Cardiac septum (tissue), 1 donor: ENCODE measurements around the gene PTGFRN. TPM values are rescaled to one million over a fixed set of nuclear protein-coding genes. Genes with fewer than 3 reads are reported as not detected.
"Not testable (repeated sequence)": the region's sequence is repeated elsewhere in the genome, so short reads cannot be mapped to it uniquely, and the experiment has no call there.

ENCODE experiments used
- DNase-seq: peaks from one replicate; pipeline ENCODE4 v3.0.0-alpha.2; 2020; ENCODE audit warnings: low spot score
- intact Hi-C: fragments of 100-400 bp; cut with DNase I; formaldehyde crosslinking; loops from one replicate; pipeline ENCODE4 v1.14.0; 2022
- total RNA-seq: library from RNA; stranded (reverse); fragmentation: NEBNext Ultra II Directional; extraction: Animal tissue kit (Norgen Biotek cat#: 25700); gene quantifications from one replicate; pipeline ENCODE4 v1.2.1, GENCODE V29; 2021
- donor health status: DM: no; HTN: no; CAD: no.

The PTGFRN gene
- total RNA-seq, 1 donor from 2014 or later = 216 TPM

- no peak for DNase-seq
- intact Hi-C loops = no loop called here
Observed at GRCh38 chr1:116934586-116935207, 25.0 kb downstream of the PTGFRN start.

- DNase-seq = no peak
- intact Hi-C loops = no loop called here
Observed at GRCh38 chr1:116938216-116938615, 28.5 kb downstream of the PTGFRN start.

DNA sequence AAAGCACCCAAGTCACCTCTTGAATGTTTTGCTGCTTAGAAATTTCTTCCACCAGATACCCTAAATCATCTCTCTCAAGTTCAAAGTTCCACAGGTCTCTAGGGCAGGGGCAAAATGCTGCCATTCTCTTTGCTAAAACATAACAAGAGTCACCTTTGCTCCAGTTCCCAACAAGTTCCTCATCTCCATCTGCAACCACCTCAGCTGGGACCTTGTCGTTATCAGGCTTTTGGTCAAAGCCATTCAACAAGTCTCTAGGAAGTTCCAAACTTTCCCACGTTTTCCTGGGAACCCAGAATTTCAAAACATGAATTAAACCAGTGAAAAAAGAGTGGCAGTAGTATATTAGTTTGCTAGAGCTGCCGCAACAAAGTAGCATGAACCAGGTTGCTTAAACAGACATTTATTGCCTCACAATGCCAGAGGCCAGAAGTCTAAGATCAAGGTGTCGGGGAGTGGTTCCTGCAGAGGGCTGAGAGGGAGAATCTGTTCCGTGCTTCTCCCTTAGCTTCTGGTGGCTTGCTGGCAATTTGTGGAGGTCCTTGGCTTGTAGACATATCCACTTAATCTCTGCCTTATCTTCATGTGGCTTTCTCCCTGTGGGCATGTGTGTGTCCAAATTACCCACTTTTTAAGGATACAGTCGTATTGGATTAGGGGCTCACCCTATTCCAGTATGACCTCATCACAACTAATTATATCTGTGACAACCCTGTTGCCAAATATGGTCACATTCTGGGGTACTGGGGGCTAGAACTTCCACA is 30.2 kb downstream of the PTGFRN start:
- intact Hi-C loops = not testable (repeated sequence)

DNA sequence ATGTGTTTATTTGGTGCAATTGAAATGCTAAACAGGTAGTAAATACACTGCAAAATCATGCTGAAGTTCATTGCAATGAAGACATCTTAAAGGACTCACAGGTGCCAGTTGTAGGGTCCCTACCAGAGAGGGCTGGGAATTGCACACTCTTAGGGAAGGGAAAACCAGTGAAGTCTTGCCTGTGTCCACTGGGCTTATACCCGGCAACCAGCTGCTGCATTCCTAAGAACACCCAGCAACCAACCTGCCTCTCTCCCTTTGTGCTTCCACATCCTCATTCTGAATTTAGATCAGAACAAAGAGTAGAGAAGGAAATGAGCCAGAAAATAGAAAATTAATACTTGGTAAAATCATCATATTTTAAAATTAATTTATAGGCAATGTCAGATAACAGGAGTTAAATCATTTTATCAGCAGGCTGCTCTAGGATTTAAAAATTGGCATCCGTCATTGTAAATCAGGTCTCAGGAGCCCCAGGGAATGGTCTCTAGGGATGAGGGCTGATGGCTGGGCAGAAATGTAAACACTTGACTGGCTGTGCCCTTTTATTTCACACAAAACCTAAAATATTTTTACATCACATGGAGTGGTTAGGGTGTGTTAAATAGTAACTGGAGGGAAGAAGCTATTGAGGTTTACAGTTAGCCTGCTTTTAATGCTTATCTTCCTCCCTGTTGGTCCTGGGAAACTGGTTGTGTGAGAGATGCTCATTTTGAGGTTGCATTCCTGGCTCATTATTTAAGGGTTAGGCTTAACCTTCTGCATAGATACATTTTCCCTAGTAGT is 31.3 kb downstream of the PTGFRN start:
- DNase-seq = no peak
- intact Hi-C loops = no loop called here

More for the DNA sequence above, 30.2 kb downstream of the PTGFRN start:
- not testable (repeated sequence) for DNase-seq

GRCh38 chr1:116941670-116942069 is 32.0 kb downstream of the PTGFRN start:
- DNase-seq = no peak
- intact Hi-C loops = no loop called here

DNA sequence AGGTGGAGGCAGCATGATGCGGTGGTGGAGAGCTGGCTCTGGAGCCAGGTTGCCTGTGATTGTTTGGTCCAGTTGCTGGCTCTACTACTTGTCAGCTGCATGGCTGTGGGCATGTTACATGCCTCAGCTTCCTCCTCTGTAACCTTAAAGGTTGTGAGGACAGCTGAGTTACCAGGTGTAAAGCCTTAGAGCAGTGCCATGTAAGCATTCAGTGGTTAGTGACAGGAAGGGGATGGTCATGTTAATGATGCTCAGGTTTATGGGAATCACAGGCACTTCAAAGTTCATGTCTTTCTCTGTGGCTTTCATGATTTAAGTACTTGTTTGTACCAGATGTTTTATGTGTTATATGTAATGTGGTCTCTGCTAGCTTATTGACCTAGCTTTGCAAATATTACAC is 32.6 kb downstream of the PTGFRN start:
- intact Hi-C loops = no loop called here
- no peak for DNase-seq

DNA sequence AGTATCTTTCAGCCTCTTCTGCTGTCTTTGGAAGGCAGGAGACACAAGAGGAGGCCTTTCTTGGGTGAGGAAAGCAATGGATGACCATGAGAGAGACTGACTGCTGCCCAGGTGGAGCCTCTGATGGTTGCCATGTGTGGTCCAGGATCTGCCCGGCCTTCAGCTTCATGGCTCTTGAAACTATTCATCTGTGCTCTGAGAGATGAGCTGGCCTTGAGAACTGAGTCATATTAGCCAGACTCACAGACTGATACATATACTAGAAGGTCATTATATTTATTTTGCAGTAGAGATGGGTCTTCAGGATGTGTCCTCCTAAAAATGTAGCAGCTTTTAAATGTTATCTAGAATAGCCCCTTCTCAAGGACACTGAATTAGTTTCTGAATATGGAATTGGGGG is 33.7 kb downstream of the PTGFRN start:
- DNase-seq = no peak
- intact Hi-C loops = no loop called here

DNA sequence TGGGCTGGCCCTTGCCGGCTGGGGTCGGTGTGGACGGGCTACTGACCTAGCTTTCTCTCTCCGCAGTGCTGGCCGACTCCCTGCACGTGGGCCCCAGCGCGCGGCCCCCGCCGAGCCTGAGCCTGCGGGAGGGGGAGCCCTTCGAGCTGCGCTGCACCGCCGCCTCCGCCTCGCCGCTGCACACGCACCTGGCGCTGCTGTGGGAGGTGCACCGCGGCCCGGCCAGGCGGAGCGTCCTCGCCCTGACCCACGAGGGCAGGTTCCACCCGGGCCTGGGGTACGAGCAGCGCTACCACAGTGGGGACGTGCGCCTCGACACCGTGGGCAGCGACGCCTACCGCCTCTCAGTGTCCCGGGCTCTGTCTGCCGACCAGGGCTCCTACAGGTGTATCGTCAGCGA is 34.9 kb downstream of the PTGFRN start:
- intact Hi-C loops = no loop called here
- DNase-seq = no peak

- DNase-seq = no peak
- intact Hi-C loops = no loop called here
Observed at GRCh38 chr1:116945421-116945820, 35.7 kb downstream of the PTGFRN start.

GRCh38 chr1:116945996-116946395 is 36.3 kb downstream of the PTGFRN start:
- intact Hi-C loops = no loop called here
- no peak for DNase-seq

GRCh38 chr1:116947092-116947860 is 37.6 kb downstream of the PTGFRN start:
- no peak for DNase-seq
- intact Hi-C loops = no loop called here

DNA sequence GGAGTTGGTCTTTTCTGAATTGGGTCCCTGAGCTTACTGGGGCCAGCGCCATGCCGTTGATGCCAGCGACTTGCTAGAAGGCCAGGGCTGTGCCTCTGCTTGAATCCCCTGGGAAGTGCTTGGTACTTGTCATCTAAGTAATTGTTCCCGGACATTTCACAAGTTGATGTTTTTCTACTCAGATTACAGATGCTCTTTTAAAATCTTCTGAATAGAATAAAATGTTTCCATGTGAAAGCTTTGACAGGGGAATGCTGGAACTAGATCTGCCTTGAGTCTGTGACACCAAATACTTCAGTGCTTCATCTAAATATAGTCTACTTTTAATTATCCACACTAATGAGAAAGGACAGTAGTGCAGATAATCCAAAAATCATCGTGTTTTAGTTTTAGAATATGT is 38.3 kb downstream of the PTGFRN start:
- DNase-seq = no peak
- intact Hi-C loops = no loop called here

- intact Hi-C loops = no loop called here
- no peak for DNase-seq
Observed at GRCh38 chr1:116948642-116949041, 38.9 kb downstream of the PTGFRN start.

GRCh38 chr1:116949213-116949985 is 39.7 kb downstream of the PTGFRN start:
- DNase-seq = no peak
- intact Hi-C loops = no loop called here

GRCh38 chr1:116950517-116951199 is 40.9 kb downstream of the PTGFRN start:
- DNase-seq = no peak
- intact Hi-C loops = no loop called here

DNA sequence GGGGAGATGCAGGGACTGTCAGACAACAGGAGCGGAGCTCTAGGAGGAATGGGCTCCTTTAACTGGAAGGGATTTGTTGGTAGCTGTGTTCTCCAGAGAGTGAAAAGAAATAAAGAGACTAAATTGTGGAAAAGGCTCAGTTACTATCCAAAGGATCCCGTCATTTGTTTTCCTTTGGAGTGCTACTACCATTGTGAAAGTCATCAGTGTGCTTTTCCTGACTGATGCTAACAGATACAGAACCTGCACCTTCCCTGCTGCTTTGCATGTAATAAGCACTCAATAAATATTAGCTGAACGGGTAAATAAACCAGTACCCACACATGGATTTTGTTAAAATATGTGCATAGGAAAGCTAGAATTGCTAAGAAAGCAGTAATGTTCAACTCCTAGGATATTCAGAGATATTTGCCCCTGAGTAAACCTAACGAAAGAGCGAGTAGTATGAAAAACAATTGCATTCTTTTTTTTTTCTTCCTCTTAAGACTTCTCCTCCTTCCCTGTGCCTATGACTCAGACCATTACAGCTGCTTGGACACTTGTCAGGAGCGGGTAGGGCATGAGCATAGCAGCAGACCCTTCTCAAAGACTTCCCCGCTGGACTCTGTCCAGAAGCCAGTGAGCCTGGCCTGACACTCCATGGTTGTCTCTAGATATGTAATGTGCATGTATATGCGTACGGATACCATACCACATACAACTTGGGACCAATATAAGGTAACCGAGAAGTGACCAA is 41.7 kb downstream of the PTGFRN start:
- intact Hi-C loops = no loop called here
- DNase-seq = no peak

- intact Hi-C loops = no loop called here
- no peak for DNase-seq
Observed at GRCh38 chr1:116952738-116953275, 43.1 kb downstream of the PTGFRN start.

DNA sequence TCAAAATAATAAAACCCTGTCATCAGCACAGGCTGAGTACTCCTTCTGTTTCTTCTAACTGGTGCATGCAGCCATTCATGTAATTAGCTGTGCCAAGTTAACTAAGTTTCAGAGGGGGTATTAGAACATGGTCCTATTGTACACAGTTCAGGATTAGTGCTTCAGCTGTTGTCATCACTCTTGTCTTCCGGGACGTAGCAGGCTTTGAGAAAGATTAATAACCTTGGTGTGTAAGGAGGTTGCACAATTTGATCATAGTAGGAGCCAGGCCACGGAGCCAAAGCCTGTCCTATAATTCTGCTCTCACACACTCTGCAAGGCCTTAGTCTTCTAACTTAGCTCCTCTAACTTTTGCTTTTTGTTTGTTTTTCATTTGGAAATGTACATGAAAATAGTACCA is 44.7 kb downstream of the PTGFRN start:
- DNase-seq = no peak
- intact Hi-C loops = no loop called here
